Nucleus accumbens (tissue), 56 donors: Measurements from ENCODE around the gene SALL1.

ENCODE experiments used
- DNase-seq, 56 donors: peaks; one replicate each; lab custom pipeline; 2025; lab: John Stamatoyannopoulos, UW

Gene SALL1

GRCh38 chr16:51144203-51144602 is 6.9 kb downstream of the SALL1 start:
- DNase-seq: no peak

GRCh38 chr16:51143196-51143977 is 7.7 kb downstream of the SALL1 start:
- DNase-seq: no peak

- DNase-seq: no peak
Measured at GRCh38 chr16:51141541-51141940, 9.5 kb downstream of the SALL1 start.

- DNase-seq: no peak
Measured at GRCh38 chr16:51141106-51141505, 10.0 kb downstream of the SALL1 start.

GRCh38 chr16:51140112-51140511 is 11.0 kb downstream of the SALL1 start:
- no peak for DNase-seq

GRCh38 chr16:51139568-51139967 is 11.5 kb downstream of the SALL1 start:
- no peak for DNase-seq

- DNase-seq: no peak
Measured at GRCh38 chr16:51138178-51138577, 12.9 kb downstream of the SALL1 start.

- DNase-seq: peak in 37 of 56 donors; percentile 18 to 85 (median 50)
Measured at GRCh38 chr16:51137097-51137496, 14.0 kb downstream of the SALL1 start.

GRCh38 chr16:51134876-51135275 is 16.2 kb downstream of the SALL1 start:
- DNase-seq: no peak

- no peak for DNase-seq
Measured at GRCh38 chr16:51134269-51134812, 16.7 kb downstream of the SALL1 start.

GRCh38 chr16:51133688-51134087 is 17.4 kb downstream of the SALL1 start:
- no peak for DNase-seq

GRCh38 chr16:51133183-51133582 is 17.9 kb downstream of the SALL1 start:
- no peak for DNase-seq

GRCh38 chr16:51132490-51133115 is 18.5 kb downstream of the SALL1 start:
- no peak for DNase-seq

GRCh38 chr16:51131619-51132018 is 19.5 kb downstream of the SALL1 start:
- DNase-seq: no peak

GRCh38 chr16:51129105-51129504 is 22.0 kb downstream of the SALL1 start:
- DNase-seq: peak in 3 of 56 donors; percentile 20 to 29 (median 20)

- no peak for DNase-seq
Measured at GRCh38 chr16:51125992-51126391, 25.1 kb downstream of the SALL1 start.

- DNase-seq: no peak
Measured at GRCh38 chr16:51124896-51125295, 26.2 kb downstream of the SALL1 start.

- no peak for DNase-seq
Measured at GRCh38 chr16:51121850-51122249, 29.2 kb downstream of the SALL1 start.

GRCh38 chr16:51120730-51121347 is 30.2 kb downstream of the SALL1 start:
- no peak for DNase-seq

GRCh38 chr16:51119973-51120729 is 30.9 kb downstream of the SALL1 start:
- DNase-seq: no peak

GRCh38 chr16:51119556-51119955 is 31.5 kb downstream of the SALL1 start:
- DNase-seq: peak in 14 of 56 donors; percentile 7 to 30 (median 14)
